GM12872 (cell line): ENCODE results near the gene GPLD1.

ENCODE experiments used
- CTCF ChIP-seq: IDR thresholded peaks from 3 replicates; pipeline ENCODE4 v1.5.1; 2011; ENCODE audit warnings: low read depth, mild to moderate bottlenecking, low read length, moderate library complexity; ENCODE audit not compliant: insufficient read depth

GPLD1 gene

GRCh38 chr6:24453921-24454320 is 35.5 kb downstream of the GPLD1 start:
- no peak for TF ChIP-seq CTCF

- no peak for TF ChIP-seq CTCF
Observed at GRCh38 chr6:24451581-24452388, 37.6 kb downstream of the GPLD1 start.

DNA sequence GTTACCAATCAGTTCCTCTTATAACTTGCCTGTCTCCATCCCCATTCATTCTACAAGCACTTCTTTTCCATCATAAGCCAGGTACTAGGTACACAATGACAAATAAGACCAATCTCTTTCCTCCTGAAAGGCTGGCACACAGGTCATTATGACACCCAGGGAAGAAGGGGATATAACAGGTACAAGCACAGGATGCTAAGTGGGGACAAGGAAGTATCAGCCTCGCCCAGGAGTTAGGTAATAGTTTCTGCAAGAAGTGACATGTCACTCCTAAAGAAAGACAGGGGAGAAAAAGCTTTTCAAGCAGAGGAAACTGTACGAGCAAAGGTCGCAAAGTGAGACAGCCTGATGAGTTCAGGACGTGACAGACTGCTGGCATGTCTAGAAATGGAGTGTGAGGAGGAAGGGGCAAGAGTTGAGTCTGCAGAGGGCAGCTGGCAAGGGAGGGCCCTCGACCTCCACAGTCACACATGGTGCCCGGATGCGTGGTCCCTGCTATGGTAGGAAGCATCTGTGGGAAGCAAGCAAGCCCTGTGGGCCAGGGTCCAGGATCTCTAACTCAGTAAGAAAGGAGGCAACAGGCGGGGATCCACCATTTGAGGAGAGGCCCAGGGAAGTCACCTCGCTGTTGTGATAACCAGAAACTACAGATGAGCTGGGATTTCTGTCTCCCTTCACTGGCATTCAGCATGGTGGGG is 40.4 kb downstream of the GPLD1 start:
- TF ChIP-seq CTCF = no peak

DNA sequence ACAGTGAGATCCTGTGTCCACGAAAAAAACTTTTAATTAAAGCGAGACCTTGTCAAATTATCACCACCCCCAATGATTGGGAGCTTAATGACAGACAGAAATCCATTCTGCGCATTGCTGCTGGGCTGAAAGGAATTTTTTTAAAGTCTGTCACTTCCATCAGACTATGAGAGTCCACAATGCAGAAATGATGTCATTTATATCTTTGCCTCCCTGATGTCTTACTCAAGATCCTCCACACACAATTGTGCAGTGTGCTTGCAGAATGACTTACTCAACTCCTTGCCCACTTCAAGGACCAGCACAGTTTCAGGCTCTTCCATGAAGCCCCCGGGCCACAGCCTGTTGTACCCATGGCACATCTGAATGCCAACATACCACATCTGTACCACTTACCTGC is 41.0 kb downstream of the GPLD1 start:
- TF ChIP-seq CTCF = no peak

GRCh38 chr6:24446670-24447069 is 42.7 kb downstream of the GPLD1 start:
- TF ChIP-seq CTCF = no peak

- no peak for TF ChIP-seq CTCF
Observed at GRCh38 chr6:24445704-24446103, 43.7 kb downstream of the GPLD1 start.

- TF ChIP-seq CTCF = no peak
Observed at GRCh38 chr6:24444588-24444987, 44.8 kb downstream of the GPLD1 start.
